Endothelial cell of umbilical vein (primary cell): ENCODE measurements around the gene TMEM45B. TPM values are rescaled to one million over a fixed set of nuclear protein-coding genes. Genes with fewer than 3 reads are reported as not detected.
A peak's percentile ranks its signal among the peaks of the same experiment; 100 is the strongest.

ENCODE experiments used
- BruUV-seq: library from RNA; stranded (reverse); fragments of 400-500 nt; replicated peaks from 2 replicates; lab custom pipeline; 2021; lab: Mats Ljungman, UMichigan
- CTCF ChIA-PET: fragments of 300-600, 350-600 bp; sonication (Branson Sonifier 250); formaldehyde crosslinking; loops from one replicate; lab custom pipeline; 2021; ENCODE audit warnings: antibody characterized with exemption, inconsistent platforms; lab: Charles Lee
- POLR2A ChIA-PET: fragments of 300-600, 350-600 bp; sonication (Branson Sonifier 250); formaldehyde crosslinking; loops from one replicate; lab custom pipeline; 2021; ENCODE audit warnings: antibody characterized with exemption, inconsistent platforms; lab: Charles Lee
- DNase-seq: peaks from one replicate; pipeline ENCODE4 v3.0.0-alpha.2; 2011; ENCODE audit warnings: low read depth, low spot score
- FAIRE-seq: peaks from 2 replicates; lab custom pipeline; 2011; peaks lifted over from hg19 to GRCh38; lab: Jason Lieb, UNC
- H2AFZ ChIP-seq: 2 replicates; pipeline ENCODE4 v1.6.0; 2012; ENCODE audit warnings: low read depth, low read length, control low read depth, inconsistent platforms
- H3K27ac ChIP-seq: 2 replicates; pipeline ENCODE4 v1.5.1; 2011; ENCODE audit warnings: low read depth, mild to moderate bottlenecking, control low read depth, low read length, moderate library complexity; ENCODE audit not compliant: insufficient read depth
- H3K27me3 ChIP-seq, 2 experiments: 2 replicates each; pipeline versions ENCODE4 v1.6.0 to v1.6.1; 2011; ENCODE audit warnings: low read length in 2 of 2, mixed read lengths in 1 of 2; ENCODE audit not compliant: control insufficient read depth in 2 of 2, insufficient read depth in 2 of 2
- H3K36me3 ChIP-seq, 2 experiments: 2 replicates in 1 of 2; 3 replicates in 1 of 2; pipeline ENCODE4 v1.5.1; 2011; ENCODE audit warnings: low read length in 2 of 2, mild to moderate bottlenecking in 1 of 2, moderate library complexity in 1 of 2; ENCODE audit not compliant: control insufficient read depth in 2 of 2, insufficient read depth in 2 of 2; ENCODE audit errors: extremely low read depth in 1 of 2
- H3K4me1 ChIP-seq: 3 replicates; pipeline ENCODE4 v1.5.1; 2011; ENCODE audit warnings: mild to moderate bottlenecking, low read length; ENCODE audit not compliant: control insufficient read depth, insufficient read depth; ENCODE audit errors: extremely low read depth
- H3K4me2 ChIP-seq: 2 replicates; pipeline ENCODE4 v1.6.1; 2011; ENCODE audit warnings: low read length, control low read depth, mixed read lengths; ENCODE audit not compliant: insufficient read depth
- H3K4me3 ChIP-seq, 3 experiments: fragments of 200-600 bp in 1 of 3; sonication (generic), shearing (Covaris generic) in 1 of 3; replicated peaks in 1 of 3; 2 replicates each; pipeline ENCODE4 v1.5.1; 2011 to 2016; ENCODE audit warnings: control low read depth in 3 of 3, low read length in 3 of 3, mild to moderate bottlenecking in 2 of 3, inconsistent platforms in 1 of 3, low read depth in 1 of 3, moderate library complexity in 1 of 3; ENCODE audit not compliant: insufficient read depth in 1 of 3
- H3K79me2 ChIP-seq: 2 replicates; pipeline ENCODE4 v1.6.0; 2012; ENCODE audit warnings: low read length, inconsistent platforms; ENCODE audit not compliant: control insufficient read depth, insufficient read depth
- H3K9ac ChIP-seq: replicated peaks from 2 replicates; pipeline ENCODE3; 2011; ENCODE audit warnings: low read length, control low read depth; ENCODE audit not compliant: insufficient read depth; ENCODE audit errors: extremely low read depth
- H3K9me1 ChIP-seq: replicated peaks from 3 replicates; pipeline ENCODE4 v1.6.0; 2011; ENCODE audit warnings: mild to moderate bottlenecking, low read length; ENCODE audit not compliant: control insufficient read depth, insufficient read depth; ENCODE audit errors: extremely low read depth
- H3K9me3 ChIP-seq: replicated peaks from 2 replicates; pipeline ENCODE4 v1.5.1; 2012; ENCODE audit warnings: low read length, inconsistent platforms; ENCODE audit not compliant: control insufficient read depth, insufficient read depth
- H4K20me1 ChIP-seq: replicated peaks from 2 replicates; pipeline ENCODE3; 2011; ENCODE audit warnings: mild to moderate bottlenecking, low read length; ENCODE audit not compliant: control insufficient read depth, insufficient read depth; ENCODE audit errors: extremely low read depth
- JUN ChIP-seq: IDR thresholded peaks from 2 replicates; pipeline ENCODE4 v1.6.1; 2011; ENCODE audit warnings: borderline replicate concordance, low read depth; ENCODE audit not compliant: insufficient read length, insufficient read depth
- POLR2A ChIP-seq: IDR thresholded peaks from 2 replicates; pipeline ENCODE4 v1.6.1; 2012; ENCODE audit warnings: low read depth, mild to moderate bottlenecking, control low read depth, low read length
- dilution Hi-C: fragments of 300-500 bp; cut with MboI; formaldehyde crosslinking; loops from one replicate; pipeline ENCODE4 v1.15.0; 2019; ENCODE audit warnings: low sequenced_read_pairs; ENCODE audit not compliant: extremely low pct_ligation_motif_present
- intact Hi-C: fragments of 100-400 bp; cut with micrococcal nuclease; formaldehyde crosslinking; loops from one replicate; pipeline ENCODE4 v1.10.0; 2022
- polyA plus RNA-seq, 4 experiments: library from polyadenylated mRNA; depleted of rRNA in 3 of 4; stranded (reverse) in 3 of 4; unstranded in 1 of 4; fragments of >200 nt; gene quantifications; 2 replicates each; pipeline versions ENCODE4 v1.2.1 to v1.2.3, GENCODE V29; 2011 to 2012; ENCODE audit warnings: missing spikeins in 1 of 4
- total RNA-seq: library from RNA; stranded (reverse); gene quantifications from 2 replicates; pipeline ENCODE4 v1.2.3, GENCODE V29; 2021
- TF ChIP-seq, protein P1 (sequence below), 2 donors: IDR thresholded peaks; 1 replicate in 1 of 2; 2 replicates in 1 of 2; pipeline ENCODE4 v1.5.1; 2011; ENCODE audit warnings: low read length in 2 of 2, mild to moderate bottlenecking in 2 of 2, moderate library complexity in 2 of 2, control low read depth in 1 of 2, inconsistent platforms in 1 of 2, low read depth in 1 of 2; ENCODE audit not compliant: insufficient read depth in 1 of 2; ENCODE audit errors: extremely low read depth in 1 of 2

Gene TMEM45B
- total and polyA plus RNA-seq, 2 donors (not counting 3 experiments of a cell fraction or from before 2014, with no cell fraction given): 0.08 TPM; not detected in 1

DNA sequence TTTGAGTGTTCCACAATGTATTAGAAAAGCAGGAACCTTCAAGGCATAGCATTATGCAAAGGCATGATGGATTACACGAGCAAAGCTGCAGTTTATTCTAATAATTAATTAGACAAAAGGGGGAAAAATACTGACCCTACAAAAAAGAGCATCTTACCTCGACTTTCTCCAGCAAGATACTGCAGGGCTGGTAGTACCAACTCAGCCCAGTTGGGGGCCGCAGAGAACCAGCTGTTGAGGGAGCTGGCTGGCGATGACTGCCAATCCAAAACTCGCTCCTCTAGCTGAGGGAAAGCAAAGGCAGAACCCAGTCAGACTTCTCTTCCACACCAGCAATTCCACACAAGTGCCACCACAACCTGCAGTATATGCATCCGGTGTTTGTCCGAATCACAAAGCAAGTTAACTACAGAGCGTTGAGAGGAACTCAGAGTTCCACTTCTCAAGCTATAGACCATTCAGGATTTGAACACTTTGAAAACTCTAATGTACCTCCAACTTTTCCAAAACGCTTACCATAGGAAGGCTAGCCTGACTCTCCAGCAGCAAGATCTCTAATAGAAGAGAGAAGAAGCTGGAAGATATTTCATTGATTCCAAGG, 66.0 kb downstream of the TMEM45B start:
- Histone ChIP-seq H3K79me2 (no peaks in the 10 kb centered on the region), H3K27me3 (no peaks in the 10 kb centered on the region), H3K9me1 (no peaks in the 10 kb centered on the region), H3K27ac (no peak overlapping the region), H3K4me2 (no peak overlapping the region), H4K20me1 (no peaks in the 10 kb centered on the region), H3K4me1 (no peaks in the 10 kb centered on the region), H3K9ac (no peak overlapping the region), H3K9me3 (no peaks in the 10 kb centered on the region), H3K36me3 (peaks cover 35 to 53% of the 10 kb centered on the region in 2 experiments), H2AFZ (no peak overlapping the region), H3K4me3 (no peak overlapping the region)
- TF ChIP-seq, protein P1, sequence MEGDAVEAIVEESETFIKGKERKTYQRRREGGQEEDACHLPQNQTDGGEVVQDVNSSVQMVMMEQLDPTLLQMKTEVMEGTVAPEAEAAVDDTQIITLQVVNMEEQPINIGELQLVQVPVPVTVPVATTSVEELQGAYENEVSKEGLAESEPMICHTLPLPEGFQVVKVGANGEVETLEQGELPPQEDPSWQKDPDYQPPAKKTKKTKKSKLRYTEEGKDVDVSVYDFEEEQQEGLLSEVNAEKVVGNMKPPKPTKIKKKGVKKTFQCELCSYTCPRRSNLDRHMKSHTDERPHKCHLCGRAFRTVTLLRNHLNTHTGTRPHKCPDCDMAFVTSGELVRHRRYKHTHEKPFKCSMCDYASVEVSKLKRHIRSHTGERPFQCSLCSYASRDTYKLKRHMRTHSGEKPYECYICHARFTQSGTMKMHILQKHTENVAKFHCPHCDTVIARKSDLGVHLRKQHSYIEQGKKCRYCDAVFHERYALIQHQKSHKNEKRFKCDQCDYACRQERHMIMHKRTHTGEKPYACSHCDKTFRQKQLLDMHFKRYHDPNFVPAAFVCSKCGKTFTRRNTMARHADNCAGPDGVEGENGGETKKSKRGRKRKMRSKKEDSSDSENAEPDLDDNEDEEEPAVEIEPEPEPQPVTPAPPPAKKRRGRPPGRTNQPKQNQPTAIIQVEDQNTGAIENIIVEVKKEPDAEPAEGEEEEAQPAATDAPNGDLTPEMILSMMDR (IDR thresholded peaks at IDR 0.05; ENCODE audit: extremely low read depth in 1 of 2, insufficient read depth in 1 of 2, low read depth in 1 of 2, low read length in 2 of 2): peak; percentile 59 to 68
- TF ChIP-seq JUN: no peak
- CTCF ChIA-PET: interaction anchor here (0.6 to 2.4 kb wide), 15 partner anchors 9 to 546 kb away, joined by 3 to 48 read pairs (median 4); partner anchors contain the start of genes ADAMTS8 and NFRKB
- peak; percentile 41 for DNase-seq
- peak; percentile 73 for FAIRE-seq
- BruUV-seq: no TSS peak
- dilution Hi-C loops: no loop called here
- POLR2A ChIA-PET: interaction anchor here (1.2 kb wide), 1 partner anchor 250 kb away, joined by 3 read pairs; no protein-coding TSS in a partner anchor
- intact Hi-C loops: loop anchor here (1.0 kb wide), 1 partner anchor 251 kb away; no protein-coding TSS in a partner anchor

DNA sequence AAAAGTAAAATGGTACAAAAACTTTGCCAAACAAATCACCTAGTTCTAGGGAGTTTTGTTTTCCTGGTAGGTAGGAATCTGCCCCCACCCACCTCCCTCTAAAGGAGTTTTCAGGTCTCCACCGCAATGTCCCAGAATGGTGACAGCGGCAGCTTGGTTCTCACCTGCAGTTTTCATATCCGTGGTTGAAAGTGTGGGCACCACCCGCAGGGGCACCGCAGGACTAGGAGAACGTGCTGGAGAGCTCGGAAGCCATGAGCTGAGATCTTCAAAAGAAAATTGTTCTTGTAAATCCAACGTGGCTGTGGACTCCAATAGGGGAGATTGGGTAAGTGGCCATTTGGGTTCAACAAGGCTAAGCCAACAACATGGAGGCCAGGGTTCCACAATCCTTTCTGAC, 68.9 kb downstream of the TMEM45B start:
- DNase-seq: no peak
- peaks cover 36 to 47% of the 10 kb centered on the region in 2 experiments for H3K36me3 ChIP-seq
- intact Hi-C loops (no loop called here), dilution Hi-C loops (no loop called here)
- H3K4me1 ChIP-seq: no peaks in the 10 kb centered on the region
- ChIA-PET POLR2A (no interaction called here), CTCF (interaction anchor here (1.2 kb wide), 1 partner anchor 248 kb away, joined by 4 read pairs; no protein-coding TSS in a partner anchor)
- no peak overlapping the region for H3K4me2 ChIP-seq
- H3K27me3 ChIP-seq: no peaks in the 10 kb centered on the region
- H2AFZ ChIP-seq: no peak overlapping the region
- no peaks in the 10 kb centered on the region for H3K9me1 ChIP-seq
- H3K4me3 ChIP-seq: no peak overlapping the region
- H3K9me3 ChIP-seq: no peaks in the 10 kb centered on the region
- no peak for TF ChIP-seq POLR2A
- FAIRE-seq: no peak
- no peak overlapping the region for H3K9ac ChIP-seq
- BruUV-seq: no TSS peak
- H3K79me2 ChIP-seq: no peaks in the 10 kb centered on the region
- H4K20me1 ChIP-seq: no peaks in the 10 kb centered on the region
- H3K27ac ChIP-seq: no peak overlapping the region
